NT2/D1 (cell line): Measurements from ENCODE around the gene PGC.

Source experiments
- DNase-seq: peaks from one replicate; pipeline ENCODE4 v3.0.0-alpha.2; 2011; ENCODE audit warnings: low read depth, low spot score
- H3K27me3 ChIP-seq: 2 replicates; pipeline ENCODE4 v1.6.0; 2011; ENCODE audit warnings: mild to moderate bottlenecking; ENCODE audit not compliant: insufficient read length, insufficient read depth
- H3K36me3 ChIP-seq: 2 replicates; pipeline ENCODE4 v1.6.1; 2011; ENCODE audit warnings: mild to moderate bottlenecking, low read length, mixed read lengths; ENCODE audit not compliant: insufficient read depth, insufficient read length
- H3K4me1 ChIP-seq: 2 replicates; pipeline ENCODE4 v1.5.1; 2011; ENCODE audit not compliant: insufficient read depth, insufficient read length
- H3K4me3 ChIP-seq: 2 replicates; pipeline ENCODE4 v1.5.1; 2011; ENCODE audit warnings: low read depth; ENCODE audit not compliant: insufficient read length
- H3K9ac ChIP-seq: 2 replicates; pipeline ENCODE4 v1.6.0; 2011; ENCODE audit warnings: low read depth; ENCODE audit not compliant: insufficient read length
- H3K9me3 ChIP-seq: 2 replicates; pipeline ENCODE4 v1.5.1; 2011; ENCODE audit warnings: mild to moderate bottlenecking, low read length; ENCODE audit not compliant: insufficient read depth
- SUZ12 ChIP-seq: IDR thresholded peaks from 2 replicates; pipeline ENCODE4 v1.6.1; 2011; ENCODE audit not compliant: insufficient read length, insufficient read depth; ENCODE audit errors: extremely low read depth
- YY1 ChIP-seq: IDR thresholded peaks from 2 replicates; pipeline ENCODE4 v1.6.1; 2011; ENCODE audit not compliant: insufficient read length, insufficient read depth
- ZNF274 ChIP-seq: IDR thresholded peaks from 2 replicates; pipeline ENCODE4 v1.6.1; 2011; ENCODE audit warnings: mild to moderate bottlenecking, low read depth, low read length

The PGC gene

DNA sequence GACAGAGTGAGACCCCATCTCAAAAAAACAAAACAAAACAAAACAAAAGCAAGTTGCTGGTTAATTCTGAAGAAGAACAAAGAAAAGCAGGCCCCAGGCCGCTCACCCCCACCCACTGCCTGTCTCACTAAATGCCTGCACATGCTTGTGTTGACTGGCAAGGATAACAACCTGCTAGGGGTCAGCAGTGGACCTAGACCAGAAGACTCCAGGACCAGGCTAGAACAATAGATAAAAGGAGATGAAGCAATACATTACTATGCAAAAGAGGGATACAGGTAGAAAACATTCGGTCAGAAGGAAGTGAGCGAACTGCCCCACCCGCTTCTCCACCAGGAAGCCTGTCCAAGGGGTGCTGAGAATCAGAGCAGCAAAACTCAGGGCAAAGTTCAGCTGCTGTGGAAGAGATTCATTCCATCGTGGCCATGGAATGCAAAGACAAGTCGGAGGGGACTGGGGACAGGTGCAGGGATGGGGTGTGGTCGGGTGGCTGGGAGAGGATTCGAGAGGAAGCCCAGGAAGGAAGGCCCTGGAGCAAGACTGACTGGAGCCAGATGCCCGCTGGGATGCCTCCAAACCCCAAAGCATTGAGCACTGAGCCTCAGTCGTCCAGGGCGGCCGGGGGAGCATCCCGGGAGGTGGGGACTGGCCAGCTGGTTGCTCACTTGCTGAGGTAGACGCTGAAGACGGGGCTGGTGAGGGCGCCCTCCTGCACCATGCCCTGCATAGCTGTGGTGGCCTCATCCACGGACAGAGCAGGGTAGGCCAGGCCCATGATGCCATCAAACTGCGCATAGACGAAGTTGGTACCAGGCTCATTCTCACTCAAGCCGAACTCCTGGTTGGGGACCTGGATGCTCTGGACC, 5.3 kb downstream of the PGC start:
- no peak overlapping the region for H3K4me3 ChIP-seq
- no peak overlapping the region for H3K9ac ChIP-seq
- TF ChIP-seq ZNF274 (no peak), YY1 (no peak), SUZ12 (no peak)
- no peaks in the 10 kb centered on the region for H3K36me3 ChIP-seq
- DNase-seq: no peak
- no peaks in the 10 kb centered on the region for H3K9me3 ChIP-seq
- H3K27me3 ChIP-seq: no peaks in the 10 kb centered on the region
- H3K4me1 ChIP-seq: peaks cover 11% of the 10 kb centered on the region

DNA sequence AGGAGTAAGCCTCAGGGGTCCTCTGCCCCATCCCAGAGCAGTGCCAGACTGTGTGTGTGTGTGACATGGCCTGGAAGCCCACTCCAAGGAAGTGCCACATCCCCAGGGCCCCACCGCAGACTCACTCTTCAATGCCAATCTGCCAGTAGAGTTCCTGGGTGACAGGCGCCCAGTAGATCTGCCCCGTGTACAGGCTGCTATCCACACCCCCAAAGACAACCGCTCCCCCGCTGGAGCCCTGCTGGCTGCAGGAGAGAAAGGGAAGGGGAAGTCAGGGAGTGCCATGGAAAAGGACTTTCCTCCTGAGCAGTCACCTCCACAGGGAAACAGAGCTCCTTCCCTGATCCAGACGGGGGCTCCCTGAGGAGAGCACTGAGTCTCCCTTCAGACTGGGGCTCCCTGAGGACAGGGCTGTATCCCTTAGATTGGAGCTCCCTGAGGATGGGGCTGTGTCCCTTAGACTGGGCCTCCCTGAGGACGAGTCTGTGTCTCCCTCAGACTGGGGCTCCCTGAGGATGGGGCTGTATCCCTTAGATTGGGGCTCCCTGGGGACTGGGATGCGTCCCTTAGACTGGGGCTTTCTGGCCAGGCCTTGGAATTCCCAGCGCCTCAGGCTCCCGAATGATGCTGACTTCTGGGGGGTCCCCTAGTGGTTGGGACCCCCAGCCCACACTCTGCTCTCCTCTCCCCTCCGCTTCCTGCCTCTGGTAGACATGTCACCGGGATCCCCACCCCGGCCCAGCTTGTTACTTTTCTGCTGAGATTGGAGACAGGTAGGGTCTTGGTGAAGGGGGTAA, 6.6 kb downstream of the PGC start:
- no peaks in the 10 kb centered on the region for H3K9me3 ChIP-seq
- H3K9ac ChIP-seq: no peak overlapping the region
- H3K27me3 ChIP-seq: no peaks in the 10 kb centered on the region
- TF ChIP-seq SUZ12 (no peak), ZNF274 (no peak), YY1 (no peak)
- peaks cover 16% of the 10 kb centered on the region for H3K4me1 ChIP-seq
- DNase-seq: no peak
- no peaks in the 10 kb centered on the region for H3K36me3 ChIP-seq
- no peak overlapping the region for H3K4me3 ChIP-seq

DNA sequence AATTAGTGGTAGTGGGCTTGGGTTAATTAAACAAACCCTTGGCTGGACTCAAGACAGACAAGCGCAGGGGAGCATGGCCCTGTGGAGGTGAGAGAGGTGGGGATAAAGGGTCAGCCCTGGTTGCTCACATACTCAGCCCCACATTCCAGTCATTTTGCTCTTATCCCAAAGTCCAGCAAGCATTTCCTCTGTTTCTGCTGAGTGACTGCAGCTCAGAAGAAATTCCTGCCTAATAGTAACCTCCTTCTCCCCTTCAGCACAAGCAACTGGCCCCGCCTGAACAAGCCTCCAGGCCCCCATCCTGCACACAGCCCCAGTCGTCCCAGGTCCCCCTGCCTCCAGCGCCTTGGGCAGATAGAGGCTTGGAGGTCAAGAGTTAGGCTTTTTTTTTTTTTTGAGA, 8.2 kb downstream of the PGC start:
- H3K4me3 ChIP-seq: no peak overlapping the region
- H3K9ac ChIP-seq: no peak overlapping the region
- no peaks in the 10 kb centered on the region for H3K36me3 ChIP-seq
- TF ChIP-seq ZNF274 (no peak), YY1 (no peak), SUZ12 (no peak)
- no peaks in the 10 kb centered on the region for H3K27me3 ChIP-seq
- DNase-seq: no peak
- no peaks in the 10 kb centered on the region for H3K9me3 ChIP-seq
- H3K4me1 ChIP-seq: peaks cover 16% of the 10 kb centered on the region

DNA sequence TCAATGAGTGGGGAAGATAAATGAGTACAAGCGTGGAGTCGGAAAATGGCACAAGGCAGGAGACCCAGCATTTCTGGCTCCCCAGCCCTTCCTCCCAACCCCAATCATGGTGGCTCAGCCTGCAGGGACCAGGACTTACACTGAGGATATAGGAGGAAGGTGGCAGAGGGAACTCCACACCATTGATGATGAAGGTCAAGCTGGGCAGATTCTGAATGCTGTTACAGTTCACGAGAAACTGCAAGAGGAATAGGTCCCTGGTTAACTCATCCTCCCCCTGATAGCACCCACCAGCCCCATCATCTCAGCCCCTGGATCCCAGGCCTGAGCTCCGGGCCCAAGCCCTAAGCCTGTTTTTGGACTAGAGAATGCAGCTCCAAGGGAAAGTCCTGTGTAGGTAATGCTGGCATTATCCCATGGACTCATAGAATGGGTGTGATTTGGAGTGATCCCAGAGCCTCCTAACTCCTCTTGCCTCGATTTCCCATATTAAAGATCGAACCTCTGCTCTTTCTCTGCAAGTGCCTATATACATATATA, 9.5 kb downstream of the PGC start:
- Histone ChIP-seq H3K9ac (no peak overlapping the region), H3K27me3 (no peaks in the 10 kb centered on the region), H3K36me3 (no peaks in the 10 kb centered on the region), H3K9me3 (no peaks in the 10 kb centered on the region), H3K4me3 (no peak overlapping the region), H3K4me1 (peaks cover 19% of the 10 kb centered on the region)
- DNase-seq: no peak
- TF ChIP-seq YY1 (no peak), ZNF274 (no peak), SUZ12 (no peak)

DNA sequence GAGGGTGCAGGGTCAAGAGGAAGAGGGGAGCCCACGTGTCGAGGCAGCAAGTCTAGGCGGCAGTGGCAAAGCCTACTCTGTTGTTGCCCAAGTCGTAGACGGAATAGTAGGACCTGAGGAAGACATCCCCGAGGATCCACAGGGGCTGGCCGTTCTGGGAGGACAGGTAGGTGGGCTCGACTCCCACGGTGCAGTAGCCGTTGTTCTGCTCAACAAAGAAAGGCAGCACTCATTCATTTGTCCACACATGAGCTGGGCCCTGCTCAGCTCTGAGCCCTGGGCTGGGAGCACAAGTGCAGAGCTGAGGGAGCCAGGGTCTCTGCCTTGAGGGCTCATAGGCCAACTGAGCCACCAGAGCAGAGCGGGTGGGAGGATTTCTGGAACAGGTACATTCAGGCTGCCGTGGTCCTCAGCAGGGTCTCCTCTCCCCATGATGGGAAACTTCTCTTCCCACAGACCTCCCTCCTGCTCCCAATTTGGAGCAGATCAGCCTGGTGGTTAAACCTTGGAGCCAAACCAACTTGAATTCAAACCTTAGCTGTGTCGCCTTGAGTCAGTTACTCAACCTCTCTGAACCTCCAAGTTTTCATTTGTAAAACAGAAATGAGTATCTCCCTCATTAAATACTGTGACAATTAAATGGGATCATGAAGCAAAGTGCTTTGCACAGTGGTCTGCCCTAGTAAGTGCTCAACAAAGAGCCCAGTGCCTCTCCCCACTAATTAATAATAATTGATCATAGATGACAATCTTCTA, 10.2 kb downstream of the PGC start:
- Histone ChIP-seq H3K9ac (no peak overlapping the region), H3K4me3 (no peak overlapping the region), H3K9me3 (no peaks in the 10 kb centered on the region), H3K27me3 (no peaks in the 10 kb centered on the region), H3K4me1 (peaks cover 16% of the 10 kb centered on the region), H3K36me3 (no peaks in the 10 kb centered on the region)
- no peak for TF ChIP-seq SUZ12
- no peak for TF ChIP-seq YY1
- TF ChIP-seq ZNF274: no peak
- DNase-seq: no peak

DNA sequence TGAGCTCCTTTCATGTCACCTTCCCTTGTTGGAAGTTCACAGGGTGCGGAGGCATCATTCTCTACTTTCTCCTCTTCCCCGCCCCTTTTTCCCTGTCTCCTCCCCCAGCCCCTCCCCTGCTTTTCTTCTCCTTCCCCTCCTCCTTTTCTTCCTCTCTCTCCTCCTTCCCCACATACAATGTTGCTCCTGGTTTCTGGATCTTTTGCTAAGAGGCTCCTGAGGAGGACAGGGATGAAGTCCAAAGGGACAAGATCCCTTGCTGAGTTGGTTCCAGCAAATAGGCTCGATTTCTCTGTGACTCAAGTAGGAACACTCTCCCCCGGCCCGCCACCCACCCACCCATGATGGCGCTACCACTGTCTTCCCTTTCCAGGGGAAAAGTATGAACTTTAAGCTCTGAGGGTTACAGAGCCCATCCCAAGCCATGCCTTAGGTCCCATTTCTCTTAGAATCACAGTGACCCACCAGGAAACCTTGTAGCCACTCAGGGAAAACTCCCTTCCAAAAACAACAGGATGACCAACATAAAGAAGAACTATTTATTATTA, 10.9 kb downstream of the PGC start:
- Histone ChIP-seq H3K4me1 (peaks cover 16% of the 10 kb centered on the region), H3K9me3 (no peaks in the 10 kb centered on the region), H3K36me3 (no peaks in the 10 kb centered on the region), H3K4me3 (no peak overlapping the region), H3K27me3 (peaks cover 3% of the 10 kb centered on the region), H3K9ac (no peak overlapping the region)
- TF ChIP-seq YY1 (no peak), ZNF274 (no peak), SUZ12 (no peak)
- no peak for DNase-seq
